22Rv1 (cell line): ENCODE measurements around the gene KIF1A.
A peak's percentile ranks its signal among the peaks of the same experiment; 100 is the strongest.

Experiments used
- H3K27ac ChIP-seq: fragments of 450-650 bp; 2 replicates; pipeline ENCODE4 v1.5.1; 2017
- ZFX ChIP-seq: fragments of 450-650 bp; IDR thresholded peaks from 2 replicates; pipeline ENCODE4 v1.6.1; 2017; ENCODE audit warnings: antibody characterized with exemption, borderline replicate concordance
- TF ChIP-seq, protein P1 (sequence below): fragments of 450-650 bp; IDR thresholded peaks from 2 replicates; pipeline ENCODE4 v1.5.1; 2017; ENCODE audit warnings: mild to moderate bottlenecking

The KIF1A gene

DNA sequence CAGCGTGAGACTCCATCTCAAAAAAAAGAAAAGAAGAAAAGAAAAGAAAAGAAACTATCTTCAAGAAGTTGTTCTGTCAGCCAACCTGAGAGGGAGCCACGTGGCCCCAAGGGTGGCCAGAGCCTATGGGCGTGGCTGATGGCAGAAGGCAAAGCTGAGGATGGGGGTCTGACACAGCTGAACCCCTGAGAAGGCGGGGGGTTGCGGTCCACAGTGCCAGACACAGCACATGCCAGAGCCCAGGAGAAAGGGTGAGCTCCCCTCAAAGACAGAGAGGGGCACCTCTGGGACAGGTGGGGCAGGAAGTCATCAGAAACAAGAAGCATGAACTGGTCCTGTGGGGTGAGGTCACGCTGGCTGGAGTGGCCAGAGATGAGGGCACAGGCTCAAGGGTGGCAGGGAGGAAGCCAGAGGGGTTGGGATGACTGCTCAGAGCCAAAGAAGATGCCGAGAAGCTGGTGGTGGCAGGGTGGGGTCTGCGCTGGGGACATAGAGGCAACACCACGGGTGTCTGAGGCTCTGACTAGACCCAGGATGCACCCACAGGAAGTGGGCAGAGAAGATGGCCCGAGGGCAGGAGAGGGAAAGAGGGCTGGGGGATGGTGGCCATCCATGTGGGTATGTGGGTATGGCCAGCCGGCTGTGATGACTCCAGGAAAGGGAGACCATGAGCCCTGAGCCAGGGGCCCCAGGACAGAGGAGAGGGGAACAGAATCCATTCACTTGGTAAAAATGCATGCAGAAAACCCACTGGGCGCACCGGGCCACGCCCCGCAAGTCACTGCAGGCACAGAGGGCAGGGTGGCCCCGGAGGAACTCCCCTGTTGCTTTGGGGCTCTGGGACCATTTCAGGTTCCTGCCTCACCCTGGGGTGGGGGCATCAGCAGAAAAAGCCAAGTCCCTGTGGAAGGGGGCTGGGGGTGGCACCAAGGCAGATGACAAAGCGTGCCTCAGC, 8.4 kb downstream of the KIF1A start:
- H3K27ac ChIP-seq = no peak overlapping the region
- TF ChIP-seq, protein P1, sequence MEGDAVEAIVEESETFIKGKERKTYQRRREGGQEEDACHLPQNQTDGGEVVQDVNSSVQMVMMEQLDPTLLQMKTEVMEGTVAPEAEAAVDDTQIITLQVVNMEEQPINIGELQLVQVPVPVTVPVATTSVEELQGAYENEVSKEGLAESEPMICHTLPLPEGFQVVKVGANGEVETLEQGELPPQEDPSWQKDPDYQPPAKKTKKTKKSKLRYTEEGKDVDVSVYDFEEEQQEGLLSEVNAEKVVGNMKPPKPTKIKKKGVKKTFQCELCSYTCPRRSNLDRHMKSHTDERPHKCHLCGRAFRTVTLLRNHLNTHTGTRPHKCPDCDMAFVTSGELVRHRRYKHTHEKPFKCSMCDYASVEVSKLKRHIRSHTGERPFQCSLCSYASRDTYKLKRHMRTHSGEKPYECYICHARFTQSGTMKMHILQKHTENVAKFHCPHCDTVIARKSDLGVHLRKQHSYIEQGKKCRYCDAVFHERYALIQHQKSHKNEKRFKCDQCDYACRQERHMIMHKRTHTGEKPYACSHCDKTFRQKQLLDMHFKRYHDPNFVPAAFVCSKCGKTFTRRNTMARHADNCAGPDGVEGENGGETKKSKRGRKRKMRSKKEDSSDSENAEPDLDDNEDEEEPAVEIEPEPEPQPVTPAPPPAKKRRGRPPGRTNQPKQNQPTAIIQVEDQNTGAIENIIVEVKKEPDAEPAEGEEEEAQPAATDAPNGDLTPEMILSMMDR = no peak
- TF ChIP-seq ZFX = no peak

DNA sequence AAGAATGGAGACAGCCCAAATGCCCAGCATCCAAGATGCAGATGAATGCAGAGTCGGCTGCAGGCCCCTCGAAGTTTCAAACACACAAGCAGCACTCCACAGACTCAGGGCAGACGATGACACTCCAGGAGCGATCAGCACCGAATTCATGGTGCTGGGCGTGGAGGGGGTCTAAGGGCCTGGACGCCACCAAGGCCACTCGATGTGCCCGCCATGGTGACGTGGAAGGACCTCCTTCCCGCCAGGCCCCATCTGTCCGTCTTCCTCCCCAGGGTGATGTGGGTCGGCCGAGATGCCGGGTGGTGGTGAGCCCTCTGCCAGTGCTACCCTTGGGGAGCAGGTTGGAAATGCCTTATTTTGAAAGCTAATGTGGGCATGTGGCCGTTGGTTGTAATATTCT, 9.4 kb downstream of the KIF1A start:
- no peak for TF ChIP-seq ZFX
- TF ChIP-seq, protein P1 = no peak
- H3K27ac ChIP-seq = no peak overlapping the region

DNA sequence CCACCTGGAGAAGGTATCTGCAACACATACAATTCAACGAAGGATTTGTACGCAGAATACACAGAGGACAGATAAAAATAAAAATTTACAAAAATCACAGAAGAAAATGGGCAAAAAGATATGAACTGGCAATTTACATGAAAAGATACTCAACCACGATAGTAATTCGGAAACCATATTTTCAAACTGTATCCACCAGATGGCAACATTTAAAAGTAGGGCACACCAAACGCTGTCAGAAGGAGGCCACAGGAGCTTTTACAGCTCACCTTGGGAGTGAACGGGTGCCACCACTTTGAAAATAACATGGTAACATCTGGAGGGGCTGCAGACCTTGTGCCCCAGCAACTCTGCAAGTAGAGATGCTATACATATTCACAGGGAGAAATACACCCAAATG, 9.8 kb downstream of the KIF1A start:
- no peak overlapping the region for H3K27ac ChIP-seq
- TF ChIP-seq ZFX = no peak
- TF ChIP-seq, protein P1 = peak; percentile 28

DNA sequence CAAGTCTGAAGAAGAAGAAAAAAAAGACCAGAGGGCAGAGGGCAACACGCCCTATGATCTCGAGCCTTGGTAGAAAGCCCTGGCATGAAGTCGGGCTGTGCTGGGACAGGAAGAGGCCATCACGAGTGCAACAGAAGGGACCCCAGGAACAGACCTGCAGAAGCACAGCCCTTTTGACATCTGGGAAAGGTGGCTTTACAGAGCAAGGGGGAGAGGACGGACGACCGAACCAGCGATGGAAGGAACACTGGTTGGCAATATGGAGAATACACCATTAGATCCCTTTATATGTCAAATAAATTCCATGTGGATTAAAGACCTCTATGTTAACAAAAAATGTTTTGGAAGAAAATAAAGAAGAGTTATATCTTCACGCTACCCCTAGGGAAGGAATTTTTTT, 10.7 kb downstream of the KIF1A start:
- H3K27ac ChIP-seq = no peak overlapping the region
- TF ChIP-seq ZFX = no peak
- TF ChIP-seq, protein P1 = no peak

DNA sequence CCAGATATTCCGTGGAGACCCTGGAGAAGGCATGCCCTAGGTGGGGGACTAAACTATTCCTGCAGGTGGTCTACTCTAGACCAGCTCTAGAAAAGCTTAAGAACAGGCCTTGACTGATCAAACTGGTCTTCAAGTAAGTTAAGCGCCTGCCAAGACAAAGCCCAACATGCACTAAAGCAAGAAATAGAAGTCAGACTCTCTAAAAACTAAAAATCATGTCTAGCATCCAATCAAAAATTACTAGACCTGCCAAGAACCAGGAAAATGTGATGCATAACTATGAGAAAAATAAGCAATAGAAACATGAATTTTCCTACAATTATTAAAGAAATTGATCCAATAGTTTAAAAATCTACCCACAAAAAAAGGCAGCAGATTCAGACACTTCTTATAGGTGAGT, 13.6 kb downstream of the KIF1A start:
- TF ChIP-seq, protein P1 = no peak
- TF ChIP-seq ZFX = no peak
- no peak overlapping the region for H3K27ac ChIP-seq

DNA sequence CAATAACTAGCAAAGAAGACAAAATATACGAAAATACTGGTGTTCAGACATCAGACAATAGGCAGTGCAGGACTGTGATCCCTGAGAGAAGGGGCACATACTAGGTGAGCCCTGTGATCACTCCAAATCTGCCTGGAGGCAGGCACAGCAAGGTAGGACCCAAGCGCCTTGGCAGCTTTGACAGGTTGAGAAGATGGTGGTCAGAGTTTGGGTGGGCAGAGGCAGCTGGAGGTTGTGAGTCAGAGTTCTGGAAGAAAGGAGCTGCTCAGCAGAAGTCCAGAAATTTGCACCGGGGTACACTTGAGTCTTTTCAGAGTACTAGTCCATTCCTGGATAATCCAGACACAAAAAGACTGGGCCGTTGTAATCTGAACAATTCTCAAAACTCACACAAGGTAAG, 14.0 kb downstream of the KIF1A start:
- H3K27ac ChIP-seq = no peak overlapping the region
- no peak for TF ChIP-seq ZFX
- TF ChIP-seq, protein P1 = no peak

DNA sequence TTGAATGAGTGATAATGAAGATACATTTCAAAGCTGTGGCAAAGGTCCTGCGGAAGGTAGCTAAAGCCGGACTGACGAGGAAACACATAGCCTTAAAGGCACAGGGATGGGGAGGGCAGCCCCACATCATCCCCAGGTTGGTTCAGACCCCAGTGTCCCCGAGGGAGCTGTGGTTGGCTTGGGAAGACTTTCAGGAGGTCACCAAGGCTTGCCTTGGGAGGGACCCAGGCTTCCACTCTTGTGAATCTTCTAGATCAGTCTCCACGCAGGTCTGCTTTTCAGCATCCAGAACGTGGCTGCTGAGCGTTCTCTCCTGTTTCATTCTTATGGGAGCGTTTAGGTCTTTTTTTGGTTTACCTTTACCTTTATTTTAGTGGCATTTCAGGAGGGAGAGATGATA, 16.8 kb downstream of the KIF1A start:
- TF ChIP-seq ZFX = no peak
- TF ChIP-seq, protein P1 = no peak

More for the DNA sequence above, 16.8 kb downstream of the KIF1A start:
- H3K27ac ChIP-seq = no peak overlapping the region
